ENCODE results near the gene ALDH3B2. TPM values are rescaled to one million over a fixed set of nuclear protein-coding genes. Genes with fewer than 3 reads are reported as not detected.

Gene ALDH3B2
- total RNA-seq, 1 experiment from 2014 or later = not detected

- POLR2A ChIA-PET = no interaction called here
- ATAC-seq = no peak
Observed at GRCh38 chr11:67705264-67705663, 30.8 kb upstream of the ALDH3B2 start.

More at GRCh38 chr11:67705264-67705663, 30.8 kb upstream of the ALDH3B2 start:
- intact Hi-C loops (cut with micrococcal nuclease) = no loop called here
- Histone ChIP-seq H3K79me2 (ENCODE audit: insufficient read depth, low read length) (no peaks in the 10 kb centered on the region), H2AFZ (ENCODE audit: low read depth, low read length, poor library complexity, severe bottlenecking) (no peak overlapping the region), H3K27me3 (ENCODE audit: insufficient read depth, low read length) (no peaks in the 10 kb centered on the region), H3K4me1 (ENCODE audit: control insufficient read depth in 1 of 2, insufficient read depth in 2 of 2, low read length in 2 of 2) (peaks cover 0 to 8% of the 10 kb centered on the region in 2 experiments; a peak in 3 of 4 replicates), H3K4me3 (replicated peaks in 1 of 2; ENCODE audit: low read depth in 1 of 2, low read length in 2 of 2) (no peak overlapping the region), H3K9ac (ENCODE audit: low read length) (no peak overlapping the region), H3K36me3 (ENCODE audit: control insufficient read depth in 1 of 2, insufficient read depth in 2 of 2, low read length in 2 of 2) (no peaks in the 10 kb centered on the region), H3K9me3 (ENCODE audit: control insufficient read depth in 1 of 2, insufficient read depth in 1 of 2, low read depth in 1 of 2, low read length in 2 of 2) (no peaks in the 10 kb centered on the region), H4K20me1 (ENCODE audit: insufficient read depth) (no peaks in the 10 kb centered on the region), H3K9me2 (ENCODE audit: insufficient read depth) (no peaks in the 10 kb centered on the region), H3K4me2 (ENCODE audit: low read length) (no peak overlapping the region), H3K27ac (ENCODE audit: low read depth, low read length) (no peak overlapping the region)
- no TSS peak for BruUV-seq (replicated peaks)
- TF ChIP-seq SP1 (IDR thresholded peaks at IDR 0.05; ENCODE audit: low read depth) = no peak
- TF ChIP-seq ZBTB33 (IDR thresholded peaks at IDR 0.05; ENCODE audit: extremely low read depth, insufficient replicate concordance, low read length) = no peak
- TF ChIP-seq, protein P1, sequence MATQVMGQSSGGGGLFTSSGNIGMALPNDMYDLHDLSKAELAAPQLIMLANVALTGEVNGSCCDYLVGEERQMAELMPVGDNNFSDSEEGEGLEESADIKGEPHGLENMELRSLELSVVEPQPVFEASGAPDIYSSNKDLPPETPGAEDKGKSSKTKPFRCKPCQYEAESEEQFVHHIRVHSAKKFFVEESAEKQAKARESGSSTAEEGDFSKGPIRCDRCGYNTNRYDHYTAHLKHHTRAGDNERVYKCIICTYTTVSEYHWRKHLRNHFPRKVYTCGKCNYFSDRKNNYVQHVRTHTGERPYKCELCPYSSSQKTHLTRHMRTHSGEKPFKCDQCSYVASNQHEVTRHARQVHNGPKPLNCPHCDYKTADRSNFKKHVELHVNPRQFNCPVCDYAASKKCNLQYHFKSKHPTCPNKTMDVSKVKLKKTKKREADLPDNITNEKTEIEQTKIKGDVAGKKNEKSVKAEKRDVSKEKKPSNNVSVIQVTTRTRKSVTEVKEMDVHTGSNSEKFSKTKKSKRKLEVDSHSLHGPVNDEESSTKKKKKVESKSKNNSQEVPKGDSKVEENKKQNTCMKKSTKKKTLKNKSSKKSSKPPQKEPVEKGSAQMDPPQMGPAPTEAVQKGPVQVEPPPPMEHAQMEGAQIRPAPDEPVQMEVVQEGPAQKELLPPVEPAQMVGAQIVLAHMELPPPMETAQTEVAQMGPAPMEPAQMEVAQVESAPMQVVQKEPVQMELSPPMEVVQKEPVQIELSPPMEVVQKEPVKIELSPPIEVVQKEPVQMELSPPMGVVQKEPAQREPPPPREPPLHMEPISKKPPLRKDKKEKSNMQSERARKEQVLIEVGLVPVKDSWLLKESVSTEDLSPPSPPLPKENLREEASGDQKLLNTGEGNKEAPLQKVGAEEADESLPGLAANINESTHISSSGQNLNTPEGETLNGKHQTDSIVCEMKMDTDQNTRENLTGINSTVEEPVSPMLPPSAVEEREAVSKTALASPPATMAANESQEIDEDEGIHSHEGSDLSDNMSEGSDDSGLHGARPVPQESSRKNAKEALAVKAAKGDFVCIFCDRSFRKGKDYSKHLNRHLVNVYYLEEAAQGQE (IDR thresholded peaks at IDR 0.05; ENCODE audit: low read depth) = no peak
- no peak for TF ChIP-seq CEBPB (IDR thresholded peaks at IDR 0.05; ENCODE audit: low read depth)
- TF ChIP-seq YY1 (IDR thresholded peaks at IDR 0.05; ENCODE audit: extremely low read depth, insufficient replicate concordance, low read depth, low read length) = no peak
- no peak for TF ChIP-seq MAX (IDR thresholded peaks at IDR 0.05)
- TF ChIP-seq ATF3 (IDR thresholded peaks at IDR 0.05) = no peak
- TF ChIP-seq SIN3A (IDR thresholded peaks at IDR 0.05; ENCODE audit: low read depth) = no peak
- no peak for TF ChIP-seq FOSL1 (IDR thresholded peaks at IDR 0.05; ENCODE audit: low read depth)
- RAD21 ChIA-PET (ENCODE audit: low non-redundant PET in 1 of 2, low total read pairs in 2 of 2, uncharacterized antibody in 2 of 2, unreplicated experiment in 2 of 2) = no interaction called here
- no peak for DNase-seq (ENCODE audit: low read depth, low spot score)
- CTCF ChIA-PET = no interaction called here

All from HCT116 (cell line).